CD14-positive monocyte (primary cell): ENCODE data around the gene KLHL40. TPM values are rescaled to one million over a fixed set of nuclear protein-coding genes. Genes with fewer than 3 reads are reported as not detected.

ENCODE experiments used
- DNase-seq, 3 donors: peaks; one replicate each; pipeline ENCODE4 v3.0.0-alpha.2; 2011 to 2022
- H2AFZ ChIP-seq: 2 replicates; pipeline ENCODE4 v1.6.0; 2012; ENCODE audit warnings: mild to moderate bottlenecking, low read depth, low read length, inconsistent platforms; ENCODE audit not compliant: insufficient read depth, poor library complexity, severe bottlenecking
- H3K27ac ChIP-seq, 2 donors: 1 replicate in 1 of 2; 2 replicates in 1 of 2; pipeline ENCODE4 v1.5.1; 2012 to 2013; ENCODE audit warnings: low read length in 2 of 2, control low read depth in 1 of 2, inconsistent platforms in 1 of 2, low read depth in 1 of 2, mild to moderate bottlenecking in 1 of 2
- H3K27me3 ChIP-seq, 2 donors: one replicate each; pipeline versions ENCODE4 v1.6.0 to v1.6.1; 2011 to 2013; ENCODE audit warnings: low read length in 2 of 2; ENCODE audit not compliant: control insufficient read depth in 2 of 2, insufficient read depth in 2 of 2
- H3K36me3 ChIP-seq, 2 donors: replicated peaks in 1 of 2; 1 replicate in 1 of 2; 2 replicates in 1 of 2; pipeline versions ENCODE4 v1.5.1 to v1.6.1; 2012 to 2013; ENCODE audit warnings: low read length in 2 of 2, control low read depth in 1 of 2, inconsistent platforms in 1 of 2, mild to moderate bottlenecking in 1 of 2; ENCODE audit not compliant: insufficient read depth in 2 of 2, control insufficient read depth in 1 of 2
- H3K4me1 ChIP-seq, 2 donors: 1 replicate in 1 of 2; 2 replicates in 1 of 2; pipeline versions ENCODE4 v1.5.1 to v1.6.1; 2012 to 2013; ENCODE audit warnings: low read length in 2 of 2, control low read depth in 1 of 2, inconsistent platforms in 1 of 2, mild to moderate bottlenecking in 1 of 2, moderate library complexity in 1 of 2; ENCODE audit not compliant: insufficient read depth in 2 of 2, control insufficient read depth in 1 of 2
- H3K4me2 ChIP-seq: replicated peaks from 2 replicates; pipeline ENCODE3; 2012; ENCODE audit warnings: low read length, moderate library complexity, mild to moderate bottlenecking; ENCODE audit not compliant: poor library complexity, severe bottlenecking; ENCODE audit errors: extremely low read depth
- H3K4me3 ChIP-seq, 3 experiments: fragments of 200-600 bp in 1 of 3; sonication (generic) in 1 of 3; replicated peaks in 1 of 3; 1 replicate in 2 of 3; 2 replicates in 1 of 3; pipeline ENCODE4 v1.5.1; 2011 to 2013; ENCODE audit warnings: low read length in 3 of 3, mild to moderate bottlenecking in 3 of 3, control low read depth in 2 of 3, low read depth in 2 of 3, inconsistent platforms in 1 of 3, moderate library complexity in 1 of 3
- H3K79me2 ChIP-seq: 2 replicates; pipeline ENCODE4 v1.6.0; 2012; ENCODE audit warnings: mild to moderate bottlenecking, control low read depth, inconsistent platforms, low read length, moderate library complexity; ENCODE audit not compliant: insufficient read depth
- H3K9ac ChIP-seq: 2 replicates; pipeline ENCODE4 v1.6.0; 2017; ENCODE audit warnings: low read length, mild to moderate bottlenecking; ENCODE audit not compliant: insufficient read depth, poor library complexity, severe bottlenecking
- H3K9me3 ChIP-seq, 2 donors: replicated peaks in 1 of 2; 1 replicate in 1 of 2; 2 replicates in 1 of 2; pipeline versions ENCODE4 v1.5.1 to v1.6.1; 2012 to 2013; ENCODE audit warnings: low read length in 2 of 2, control low read depth in 1 of 2; ENCODE audit not compliant: control insufficient read depth in 1 of 2, insufficient read depth in 1 of 2
- H4K20me1 ChIP-seq: 2 replicates; pipeline ENCODE4 v1.6.0; 2012; ENCODE audit warnings: mild to moderate bottlenecking, low read length, control low read depth, moderate library complexity; ENCODE audit not compliant: insufficient read depth
- H3K27ac Mint-ChIP-seq, 7 donors: one replicate each; pipeline ENCODE4 v1.8.0; 2020; ENCODE audit warnings: mild to moderate bottlenecking in 7 of 7, mixed read lengths in 7 of 7, moderate library complexity in 6 of 7, inconsistent platforms in 2 of 7
- H3K27me3 Mint-ChIP-seq, 3 donors: one replicate each; pipeline ENCODE4 v1.8.0; 2021 to 2022; ENCODE audit warnings: low read depth in 3 of 3, mild to moderate bottlenecking in 3 of 3, mixed read lengths in 3 of 3, moderate library complexity in 3 of 3, inconsistent platforms in 1 of 3
- H3K36me3 Mint-ChIP-seq, 2 donors: one replicate each; pipeline ENCODE4 v1.8.0; 2020; ENCODE audit warnings: mixed read lengths in 2 of 2, inconsistent platforms in 1 of 2, mild to moderate bottlenecking in 1 of 2
- H3K4me1 Mint-ChIP-seq: one replicate; pipeline ENCODE4 v1.8.0; 2020; ENCODE audit warnings: mild to moderate bottlenecking, mixed read lengths
- H3K4me3 Mint-ChIP-seq, 2 donors: one replicate each; pipeline ENCODE4 v1.8.0; 2020; ENCODE audit warnings: mild to moderate bottlenecking in 2 of 2, mixed read lengths in 2 of 2, moderate library complexity in 1 of 2
- H3K9me3 Mint-ChIP-seq, 7 donors: one replicate each; pipeline ENCODE4 v1.8.0; 2020 to 2022; ENCODE audit warnings: mixed read lengths in 7 of 7, mild to moderate bottlenecking in 6 of 7, moderate library complexity in 6 of 7, inconsistent platforms in 2 of 7
- WGBS: methylation state at CpG from one replicate; pipeline ENCODE4 v1.1.5; 2013; ENCODE audit warnings: missing lambda C conversion rate; ENCODE audit not compliant: insufficient coverage; 5-methylcytosine and 5-hydroxymethylcytosine counted together
- intact Hi-C, 2 donors: fragments of 100-400 bp; cut with micrococcal nuclease; formaldehyde crosslinking; loops; one replicate each; pipeline versions ENCODE4 v1.15.0 to v1.15.1; 2023
- polyA plus RNA-seq, 3 donors: library from polyadenylated mRNA; depleted of rRNA in 1 of 3; unstranded in 2 of 3; stranded (reverse) in 1 of 3; fragments of 300-500 nt in 2 of 3; fragments of >200 nt in 1 of 3; fragmentation: Illumina TruSeq in 2 of 3; gene quantifications; 1 replicate in 2 of 3; 2 replicates in 1 of 3; pipeline ENCODE4 v1.2.3, GENCODE V29; 2012 to 2021
- TF ChIP-seq, protein P1 (sequence below): fragments of 200-600 bp; IDR thresholded peaks from one replicate; pipeline ENCODE4 v1.8.0; 2022; ENCODE audit warnings: antibody characterized with exemption, mild to moderate bottlenecking

KLHL40 gene
- polyA plus RNA-seq, 3 donors, result not detected

DNA sequence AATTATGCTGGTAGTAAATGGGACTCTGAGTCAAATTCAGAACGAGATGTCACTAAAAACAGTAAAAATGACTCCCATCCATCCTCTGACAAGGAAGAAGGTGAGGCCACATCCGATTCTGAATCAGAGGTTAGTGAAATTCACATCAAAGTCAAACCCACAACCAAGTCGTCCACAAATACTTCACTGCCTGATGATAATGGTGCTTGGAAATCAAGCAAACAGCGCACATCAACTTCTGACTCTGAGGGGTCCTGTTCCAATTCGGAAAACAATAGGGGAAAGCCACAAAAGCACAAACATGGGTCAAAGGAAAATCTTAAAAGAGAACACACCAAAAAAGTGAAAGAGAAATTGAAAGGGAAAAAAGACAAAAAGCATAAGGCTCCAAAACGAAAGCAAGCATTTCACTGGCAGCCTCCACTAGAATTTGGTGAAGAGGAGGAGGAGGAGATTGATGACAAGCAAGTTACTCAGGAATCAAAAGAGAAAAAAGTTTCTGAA, 46.9 kb upstream of the KLHL40 start:
- Histone ChIP-seq H3K4me1 (no peaks in the 10 kb centered on the region), H2AFZ (no peak overlapping the region), H3K4me2 (no peak overlapping the region), H3K27ac (peak overlapping the region in 1 of 2 donors; percentile 54), H3K36me3 (peaks cover 87 to 97% of the 10 kb centered on the region in 2 donors), H3K27me3 (no peaks in the 10 kb centered on the region), H3K79me2 (peaks cover 54% of the 10 kb centered on the region), H4K20me1 (peaks cover 88% of the 10 kb centered on the region), H3K9me3 (no peaks in the 10 kb centered on the region), H3K4me3 (no peak overlapping the region), H3K9ac (no peak overlapping the region)
- Mint-ChIP-seq H3K4me3 (no peak overlapping the region), H3K9me3 (no peaks in the 10 kb centered on the region), H3K27me3 (no peaks in the 10 kb centered on the region), H3K4me1 (peaks cover 2% of the 10 kb centered on the region), H3K27ac (no peak overlapping the region), H3K36me3 (peaks cover 47 to 58% of the 10 kb centered on the region in 2 donors)
- TF ChIP-seq, protein P1, sequence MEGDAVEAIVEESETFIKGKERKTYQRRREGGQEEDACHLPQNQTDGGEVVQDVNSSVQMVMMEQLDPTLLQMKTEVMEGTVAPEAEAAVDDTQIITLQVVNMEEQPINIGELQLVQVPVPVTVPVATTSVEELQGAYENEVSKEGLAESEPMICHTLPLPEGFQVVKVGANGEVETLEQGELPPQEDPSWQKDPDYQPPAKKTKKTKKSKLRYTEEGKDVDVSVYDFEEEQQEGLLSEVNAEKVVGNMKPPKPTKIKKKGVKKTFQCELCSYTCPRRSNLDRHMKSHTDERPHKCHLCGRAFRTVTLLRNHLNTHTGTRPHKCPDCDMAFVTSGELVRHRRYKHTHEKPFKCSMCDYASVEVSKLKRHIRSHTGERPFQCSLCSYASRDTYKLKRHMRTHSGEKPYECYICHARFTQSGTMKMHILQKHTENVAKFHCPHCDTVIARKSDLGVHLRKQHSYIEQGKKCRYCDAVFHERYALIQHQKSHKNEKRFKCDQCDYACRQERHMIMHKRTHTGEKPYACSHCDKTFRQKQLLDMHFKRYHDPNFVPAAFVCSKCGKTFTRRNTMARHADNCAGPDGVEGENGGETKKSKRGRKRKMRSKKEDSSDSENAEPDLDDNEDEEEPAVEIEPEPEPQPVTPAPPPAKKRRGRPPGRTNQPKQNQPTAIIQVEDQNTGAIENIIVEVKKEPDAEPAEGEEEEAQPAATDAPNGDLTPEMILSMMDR, result no peak
- no CpG with 5 or more reads among the region's 6 CpGs for WGBS
- intact Hi-C loops, result no loop called here
- DNase-seq, result no peak

DNA sequence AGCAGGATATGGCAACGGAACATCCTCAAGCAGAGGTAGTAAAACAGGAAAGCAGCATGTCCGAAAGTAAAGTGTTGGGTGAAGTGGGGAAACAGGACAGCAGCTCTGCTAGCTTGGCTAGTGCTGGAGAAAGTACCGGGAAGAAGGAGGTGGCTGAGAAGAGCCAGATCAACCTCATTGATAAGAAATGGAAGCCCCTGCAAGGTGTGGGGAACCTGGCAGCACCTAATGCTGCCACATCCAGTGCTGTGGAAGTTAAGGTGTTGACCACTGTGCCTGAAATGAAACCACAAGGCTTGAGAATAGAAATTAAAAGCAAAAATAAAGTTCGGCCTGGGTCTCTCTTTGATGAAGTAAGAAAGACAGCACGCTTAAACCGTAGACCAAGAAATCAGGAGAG, 46.1 kb upstream of the KLHL40 start:
- intact Hi-C loops, result no loop called here
- H2AFZ ChIP-seq, result no peak overlapping the region
- no peak overlapping the region for H3K4me3 ChIP-seq
- H3K9ac ChIP-seq, result no peak overlapping the region
- H3K4me2 ChIP-seq, result no peak overlapping the region
- Mint-ChIP-seq H3K4me3 (no peak overlapping the region), H3K36me3 (peaks cover 45 to 56% of the 10 kb centered on the region in 2 donors), H3K9me3 (no peaks in the 10 kb centered on the region), H3K27me3 (no peaks in the 10 kb centered on the region), H3K4me1 (peaks cover 2% of the 10 kb centered on the region), H3K27ac (peak overlapping the region in 1 of 7 donors; percentile 10)
- H3K4me1 ChIP-seq, result no peaks in the 10 kb centered on the region
- TF ChIP-seq, protein P1, result no peak
- no peaks in the 10 kb centered on the region for H3K27me3 ChIP-seq
- no peak for DNase-seq
- peaks cover 96% of the 10 kb centered on the region for H4K20me1 ChIP-seq
- H3K79me2 ChIP-seq, result peaks cover 62% of the 10 kb centered on the region
- H3K27ac ChIP-seq, result peak overlapping the region in 1 of 2 donors; percentile 54
- WGBS, result 93% methylated on average over 6 of the region's 6 CpGs
- H3K36me3 ChIP-seq, result peaks cover 87 to 97% of the 10 kb centered on the region in 2 donors
- no peaks in the 10 kb centered on the region for H3K9me3 ChIP-seq
